HL-60 (cell line): Measurements from ENCODE around the gene HRAS.
"Not testable (repeated sequence)": the region's sequence is repeated elsewhere in the genome, so short reads cannot be mapped to it uniquely, and the experiment has no call there.

ENCODE experiments used
- DNase-seq, 2 experiments: peaks; one replicate each; pipeline ENCODE4 v3.0.0-alpha.2; 2010 to 2020; ENCODE audit warnings: low read depth in 1 of 2, low spot score in 1 of 2
- H3K27ac ChIP-seq: fragments of 250-450 bp; sonication (Bioruptor Pico); replicated peaks from 2 replicates; pipeline ENCODE4 v1.5.1; 2020; ENCODE audit warnings: mild to moderate bottlenecking, moderate library complexity
- H3K27me3 ChIP-seq: fragments of 250-450 bp; sonication (Bioruptor Pico); 2 replicates; pipeline ENCODE4 v1.5.1; 2021; ENCODE audit warnings: mild to moderate bottlenecking, moderate library complexity; ENCODE audit not compliant: insufficient read depth, poor library complexity, severe bottlenecking
- H3K4me3 ChIP-seq: replicated peaks from 2 replicates; pipeline ENCODE4 v1.5.1; 2011; ENCODE audit warnings: mild to moderate bottlenecking, control low read depth, low read length; ENCODE audit not compliant: insufficient read depth
- CTCF ChIP-seq: IDR thresholded peaks from one replicate; pipeline ENCODE4 v1.5.1; 2011; ENCODE audit warnings: low read length, control low read depth, inconsistent platforms; ENCODE audit not compliant: insufficient read depth
- GABPA ChIP-seq: IDR thresholded peaks from 2 replicates; pipeline ENCODE4 v1.6.1; 2012; ENCODE audit warnings: low read depth
- POLR2AphosphoS5 ChIP-seq: IDR thresholded peaks from 2 replicates; pipeline ENCODE4 v1.6.1; 2012; ENCODE audit warnings: low read depth
- SPI1 ChIP-seq: IDR thresholded peaks from 2 replicates; pipeline ENCODE4 v1.6.1; 2012; ENCODE audit warnings: low read depth, mild to moderate bottlenecking, borderline replicate concordance
- TF ChIP-seq, protein P1 (sequence below): IDR thresholded peaks from 2 replicates; pipeline ENCODE4 v1.6.1; 2012; ENCODE audit warnings: low read depth; ENCODE audit not compliant: insufficient replicate concordance

Gene HRAS

GRCh38 chr11:520428-521176 lies 14.8 kb downstream of the HRAS start:
- TF ChIP-seq GABPA (no peak), POLR2AphosphoS5 (no peak)
- no peak for DNase-seq
- no peak overlapping the region for H3K4me3 ChIP-seq
- H3K27me3 ChIP-seq: no peaks in the 10 kb centered on the region
- no peak overlapping the region for H3K27ac ChIP-seq

DNA sequence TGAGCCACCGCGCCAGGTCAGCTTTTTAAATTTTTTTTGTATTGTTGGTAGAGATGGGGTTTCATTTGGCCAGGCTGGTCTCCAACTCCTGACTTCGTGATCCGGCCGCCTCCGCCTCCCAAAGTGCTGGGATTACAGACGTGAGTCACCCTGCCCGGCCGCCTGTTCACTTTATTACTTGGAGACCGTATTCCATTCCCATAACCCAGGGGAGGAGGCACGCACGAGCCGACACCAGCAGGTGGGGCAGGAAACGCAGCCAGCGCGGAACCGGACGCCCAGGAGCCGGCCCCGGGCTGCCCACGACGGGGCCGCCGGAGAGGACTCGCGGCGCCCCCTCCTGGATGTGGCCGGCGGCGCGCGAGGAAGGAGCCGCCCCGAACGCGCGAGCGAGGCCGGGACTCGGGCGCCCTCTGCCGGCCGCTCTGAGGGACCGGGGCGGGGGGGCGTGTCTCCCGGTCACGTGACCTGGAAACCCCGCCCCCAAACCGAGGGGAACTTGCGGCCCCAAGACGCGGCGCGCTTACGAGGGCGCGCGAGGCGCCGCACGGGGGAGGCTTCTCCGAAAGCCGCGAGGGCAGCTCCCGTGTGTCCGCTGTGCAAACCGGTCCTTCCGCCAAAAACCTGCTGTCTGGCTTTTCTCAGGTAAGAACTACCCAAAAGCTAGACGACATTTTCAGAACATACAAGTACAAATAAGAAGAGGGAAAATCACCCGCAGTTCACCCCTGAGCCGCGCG lies 16.7 kb downstream of the HRAS start:
- TF ChIP-seq GABPA (0 out of 2 replicates have a peak, but pooled peaks have one; percentile 21), SPI1 (peak; percentile 12; the same call in 1 of the 2 replicates), CTCF (peak; percentile 68), POLR2AphosphoS5 (no peak)
- TF ChIP-seq, protein P1, sequence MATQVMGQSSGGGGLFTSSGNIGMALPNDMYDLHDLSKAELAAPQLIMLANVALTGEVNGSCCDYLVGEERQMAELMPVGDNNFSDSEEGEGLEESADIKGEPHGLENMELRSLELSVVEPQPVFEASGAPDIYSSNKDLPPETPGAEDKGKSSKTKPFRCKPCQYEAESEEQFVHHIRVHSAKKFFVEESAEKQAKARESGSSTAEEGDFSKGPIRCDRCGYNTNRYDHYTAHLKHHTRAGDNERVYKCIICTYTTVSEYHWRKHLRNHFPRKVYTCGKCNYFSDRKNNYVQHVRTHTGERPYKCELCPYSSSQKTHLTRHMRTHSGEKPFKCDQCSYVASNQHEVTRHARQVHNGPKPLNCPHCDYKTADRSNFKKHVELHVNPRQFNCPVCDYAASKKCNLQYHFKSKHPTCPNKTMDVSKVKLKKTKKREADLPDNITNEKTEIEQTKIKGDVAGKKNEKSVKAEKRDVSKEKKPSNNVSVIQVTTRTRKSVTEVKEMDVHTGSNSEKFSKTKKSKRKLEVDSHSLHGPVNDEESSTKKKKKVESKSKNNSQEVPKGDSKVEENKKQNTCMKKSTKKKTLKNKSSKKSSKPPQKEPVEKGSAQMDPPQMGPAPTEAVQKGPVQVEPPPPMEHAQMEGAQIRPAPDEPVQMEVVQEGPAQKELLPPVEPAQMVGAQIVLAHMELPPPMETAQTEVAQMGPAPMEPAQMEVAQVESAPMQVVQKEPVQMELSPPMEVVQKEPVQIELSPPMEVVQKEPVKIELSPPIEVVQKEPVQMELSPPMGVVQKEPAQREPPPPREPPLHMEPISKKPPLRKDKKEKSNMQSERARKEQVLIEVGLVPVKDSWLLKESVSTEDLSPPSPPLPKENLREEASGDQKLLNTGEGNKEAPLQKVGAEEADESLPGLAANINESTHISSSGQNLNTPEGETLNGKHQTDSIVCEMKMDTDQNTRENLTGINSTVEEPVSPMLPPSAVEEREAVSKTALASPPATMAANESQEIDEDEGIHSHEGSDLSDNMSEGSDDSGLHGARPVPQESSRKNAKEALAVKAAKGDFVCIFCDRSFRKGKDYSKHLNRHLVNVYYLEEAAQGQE: no peak
- peak; percentile 83 to 90 for DNase-seq
- Histone ChIP-seq H3K27me3 (no peaks in the 10 kb centered on the region), H3K27ac (peak overlapping the region; percentile 39; the same call in 1 of the 2 replicates), H3K4me3 (no peak overlapping the region)

- H3K27me3 ChIP-seq, H3K4me3 ChIP-seq, DNase-seq, H3K27ac ChIP-seq: not testable (repeated sequence)
Observed at GRCh38 chr11:516918-517685, 18.3 kb downstream of the HRAS start.

GRCh38 chr11:516400-516799 lies 19.0 kb downstream of the HRAS start:
- H3K27me3 ChIP-seq: no peaks in the 10 kb centered on the region
- no peak overlapping the region for H3K4me3 ChIP-seq
- TF ChIP-seq GABPA (no peak), SPI1 (no peak), CTCF (no peak), POLR2AphosphoS5 (no peak)
- TF ChIP-seq, protein P1: no peak
- no peak overlapping the region for H3K27ac ChIP-seq
- DNase-seq: no peak
